Progenitor cell of endocrine pancreas (in vitro differentiated cells): ENCODE data around the gene GRIN3A. TPM values are rescaled to one million over a fixed set of nuclear protein-coding genes. Genes with fewer than 3 reads are reported as not detected.
"Not testable (repeated sequence)": the region's sequence is repeated elsewhere in the genome, so short reads cannot be mapped to it uniquely, and the experiment has no call there.

ENCODE experiments used
- DNase-seq: peaks from one replicate; pipeline ENCODE4 v3.0.0; 2021; ENCODE audit warnings: low spot score; ENCODE audit not compliant: unreplicated experiment
- H3K27ac Mint-ChIP-seq: 2 replicates; pipeline ENCODE4 v1.8.0; 2021; ENCODE audit warnings: mild to moderate bottlenecking, moderate library complexity, mixed read lengths
- H3K27me3 Mint-ChIP-seq: 2 replicates; pipeline ENCODE4 v1.8.0; 2021; ENCODE audit warnings: mixed read lengths
- H3K36me3 Mint-ChIP-seq: 2 replicates; pipeline ENCODE4 v1.8.0; 2022; ENCODE audit warnings: mixed read lengths; ENCODE audit not compliant: insufficient read depth
- H3K4me1 Mint-ChIP-seq: 2 replicates; pipeline ENCODE4 v1.8.0; 2021; ENCODE audit warnings: low read depth, mixed read lengths
- H3K4me3 Mint-ChIP-seq: 2 replicates; pipeline ENCODE4 v1.8.0; 2021; ENCODE audit warnings: low read depth, mild to moderate bottlenecking, moderate library complexity, mixed read lengths
- H3K9me3 Mint-ChIP-seq: 2 replicates; pipeline ENCODE4 v1.8.0; 2021; ENCODE audit warnings: low read depth, mixed read lengths
- total RNA-seq: library from RNA; stranded (reverse); gene quantifications from 2 replicates; pipeline ENCODE4 v1.2.1, GENCODE V29; 2021
- TF ChIP-seq, protein P1 (sequence below): fragments of 200-600 bp; sonication (generic); IDR thresholded peaks from one replicate; pipeline ENCODE4 v1.5.0; 2021; ENCODE audit warnings: antibody characterized with exemption, mild to moderate bottlenecking; ENCODE audit not compliant: unreplicated experiment

GRIN3A gene
- total RNA-seq, 1 donor from 2014 or later, result 0.48 TPM

GRCh38 chr9:101593345-101593744 lies 145.1 kb downstream of the GRIN3A start:
- TF ChIP-seq, protein P1, sequence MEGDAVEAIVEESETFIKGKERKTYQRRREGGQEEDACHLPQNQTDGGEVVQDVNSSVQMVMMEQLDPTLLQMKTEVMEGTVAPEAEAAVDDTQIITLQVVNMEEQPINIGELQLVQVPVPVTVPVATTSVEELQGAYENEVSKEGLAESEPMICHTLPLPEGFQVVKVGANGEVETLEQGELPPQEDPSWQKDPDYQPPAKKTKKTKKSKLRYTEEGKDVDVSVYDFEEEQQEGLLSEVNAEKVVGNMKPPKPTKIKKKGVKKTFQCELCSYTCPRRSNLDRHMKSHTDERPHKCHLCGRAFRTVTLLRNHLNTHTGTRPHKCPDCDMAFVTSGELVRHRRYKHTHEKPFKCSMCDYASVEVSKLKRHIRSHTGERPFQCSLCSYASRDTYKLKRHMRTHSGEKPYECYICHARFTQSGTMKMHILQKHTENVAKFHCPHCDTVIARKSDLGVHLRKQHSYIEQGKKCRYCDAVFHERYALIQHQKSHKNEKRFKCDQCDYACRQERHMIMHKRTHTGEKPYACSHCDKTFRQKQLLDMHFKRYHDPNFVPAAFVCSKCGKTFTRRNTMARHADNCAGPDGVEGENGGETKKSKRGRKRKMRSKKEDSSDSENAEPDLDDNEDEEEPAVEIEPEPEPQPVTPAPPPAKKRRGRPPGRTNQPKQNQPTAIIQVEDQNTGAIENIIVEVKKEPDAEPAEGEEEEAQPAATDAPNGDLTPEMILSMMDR, result no peak
- Mint-ChIP-seq H3K4me1 (peaks cover 4% of the 10 kb centered on the region), H3K27ac (no peak overlapping the region), H3K9me3 (no peaks in the 10 kb centered on the region), H3K27me3 (peaks cover 6% of the 10 kb centered on the region), H3K4me3 (no peak overlapping the region), H3K36me3 (no peaks in the 10 kb centered on the region)
- DNase-seq, result no peak

DNA sequence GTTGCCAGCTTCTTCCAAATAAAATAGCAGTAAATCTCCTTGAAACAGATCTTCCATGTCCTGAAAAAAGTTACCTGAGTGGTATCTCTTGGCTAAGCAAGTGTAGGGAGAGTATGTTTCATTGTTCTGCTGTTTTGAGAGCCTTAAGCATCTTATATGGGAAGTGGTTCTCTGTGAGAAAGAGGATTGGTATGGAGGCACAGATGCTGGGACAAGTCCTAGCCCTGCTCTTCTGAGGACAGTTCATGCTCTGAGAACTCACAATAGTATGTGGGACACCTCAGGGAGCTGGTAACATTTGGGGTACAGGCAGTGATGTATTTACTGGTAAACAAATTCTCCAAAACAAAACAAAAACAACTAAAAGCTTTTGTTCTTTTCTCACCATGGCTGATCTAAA lies 145.7 kb downstream of the GRIN3A start:
- H3K4me3 Mint-ChIP-seq, result no peak overlapping the region
- TF ChIP-seq, protein P1, result no peak
- H3K36me3 Mint-ChIP-seq, result no peaks in the 10 kb centered on the region
- no peaks in the 10 kb centered on the region for H3K9me3 Mint-ChIP-seq
- H3K4me1 Mint-ChIP-seq, result peaks cover 4% of the 10 kb centered on the region
- no peak overlapping the region for H3K27ac Mint-ChIP-seq
- no peak for DNase-seq
- H3K27me3 Mint-ChIP-seq, result peaks cover 6% of the 10 kb centered on the region

- no peaks in the 10 kb centered on the region for H3K9me3 Mint-ChIP-seq
- H3K27ac Mint-ChIP-seq, result no peak overlapping the region
- H3K4me3 Mint-ChIP-seq, result no peak overlapping the region
- H3K36me3 Mint-ChIP-seq, result no peaks in the 10 kb centered on the region
- peaks cover 4% of the 10 kb centered on the region for H3K4me1 Mint-ChIP-seq
- TF ChIP-seq, protein P1, result no peak
- peaks cover 6% of the 10 kb centered on the region for H3K27me3 Mint-ChIP-seq
- no peak for DNase-seq
These were observed 146.5 kb downstream of the GRIN3A start for GRCh38 chr9:101591787-101592446.

GRCh38 chr9:101590901-101591300 lies 147.5 kb downstream of the GRIN3A start:
- H3K27ac Mint-ChIP-seq, result no peak overlapping the region
- H3K4me3 Mint-ChIP-seq, result no peak overlapping the region
- peaks cover 4% of the 10 kb centered on the region for H3K4me1 Mint-ChIP-seq
- H3K36me3 Mint-ChIP-seq, result no peaks in the 10 kb centered on the region
- H3K9me3 Mint-ChIP-seq, result no peaks in the 10 kb centered on the region
- DNase-seq, result no peak
- TF ChIP-seq, protein P1, result no peak
- H3K27me3 Mint-ChIP-seq, result peaks cover 6% of the 10 kb centered on the region

DNA sequence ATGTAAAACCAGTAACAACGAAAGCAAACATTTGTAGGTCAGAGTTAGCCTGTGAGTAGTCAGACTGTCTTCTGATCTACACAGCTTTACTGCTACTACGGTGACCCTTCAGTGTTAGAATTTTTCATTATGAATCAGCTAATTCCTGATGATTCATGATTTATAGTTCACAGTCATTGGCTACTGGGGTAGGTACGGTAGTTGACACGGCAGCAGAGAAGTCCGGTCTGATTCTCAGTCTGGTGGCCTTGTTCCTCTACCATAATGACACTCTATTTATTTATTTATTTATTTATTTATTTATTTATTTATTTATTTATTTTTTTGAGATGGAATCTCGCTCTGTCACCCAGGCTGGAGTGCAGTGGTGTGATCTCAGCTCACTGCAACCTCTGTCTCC lies 148.4 kb downstream of the GRIN3A start:
- not testable (repeated sequence) for H3K4me3 Mint-ChIP-seq, H3K27me3 Mint-ChIP-seq, H3K4me1 Mint-ChIP-seq

More for the DNA sequence above, 148.4 kb downstream of the GRIN3A start:
- H3K36me3 Mint-ChIP-seq, H3K27ac Mint-ChIP-seq, DNase-seq, H3K9me3 Mint-ChIP-seq: not testable (repeated sequence)
